Gastrocnemius medialis (tissue), 4 donors: Measurements from ENCODE around the gene NCF4.

Experiments
- CTCF ChIP-seq, 5 experiments: fragments of 450-650 bp in 3 of 5; fragments of 200-600 bp in 2 of 5; sonication (generic) in 2 of 5; IDR thresholded peaks in 4 of 5; conservative IDR thresholded peaks in 1 of 5; 1 replicate in 4 of 5; 2 replicates in 1 of 5; pipeline ENCODE4 v1.5.1; 2016 to 2019; ENCODE audit warnings: antibody characterized with exemption in 5 of 5, mild to moderate bottlenecking in 3 of 5, moderate library complexity in 3 of 5
- POLR2A ChIP-seq, 2 donors: fragments of 450-650 bp; IDR thresholded peaks; one replicate each; pipeline ENCODE4 v1.6.1; 2017; ENCODE audit warnings: antibody characterized with exemption in 2 of 2, mild to moderate bottlenecking in 2 of 2, moderate library complexity in 2 of 2

- TF ChIP-seq CTCF (IDR thresholded peaks at IDR 0.05 in 4 of 5, conservative IDR thresholded peaks at IDR 0.05 in 1 of 5) (no peak), POLR2A (IDR thresholded peaks at IDR 0.05) (no peak)
Observed at GRCh38 chr22:36850682-36851081, 10.1 kb upstream of the NCF4 start.
